Measurements from ENCODE around the gene FAM107B. TPM values are rescaled to one million over a fixed set of nuclear protein-coding genes. Genes with fewer than 3 reads are reported as not detected.

The FAM107B gene
- total and polyA plus RNA-seq, 10 of the 15 experiments (the other 5 are each of a cell fraction or from before 2014, with no cell fraction given) = 22.9 to 162 (median 86.6) TPM

DNA sequence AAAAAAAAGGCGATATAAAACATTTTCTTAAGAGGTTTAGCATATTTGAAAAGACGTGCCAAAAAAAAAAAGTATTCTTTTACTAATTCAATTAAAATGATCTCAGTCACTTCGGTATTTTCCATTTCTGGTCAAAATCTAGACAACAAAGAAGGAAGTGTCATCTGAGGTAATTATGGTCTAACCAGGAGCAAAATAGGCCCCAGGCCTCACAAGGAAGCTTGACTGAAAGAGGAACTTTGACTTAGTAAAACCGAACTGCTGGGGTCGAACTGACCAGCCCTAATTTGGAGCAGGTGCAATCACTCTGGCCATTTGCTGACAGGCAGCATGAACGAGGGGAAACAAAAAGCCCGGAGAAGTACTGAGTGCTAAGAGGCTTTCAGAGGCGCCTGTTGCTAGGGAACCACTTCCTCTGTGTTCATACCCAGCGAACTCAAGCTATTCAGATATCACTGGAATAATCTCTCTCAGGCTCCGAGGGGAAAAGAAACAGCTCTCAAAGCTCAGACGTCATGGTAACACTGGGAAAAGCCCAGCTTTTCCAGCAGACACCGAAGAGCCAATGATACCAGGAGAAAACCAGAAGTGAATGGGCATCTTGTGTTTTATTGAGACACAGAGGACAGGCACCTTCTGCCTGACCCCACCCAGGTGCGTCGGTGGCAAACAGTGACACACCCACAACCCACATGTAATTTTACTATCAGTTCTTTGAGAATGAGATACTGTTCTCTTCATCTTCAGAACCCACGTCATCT is 126.5 kb downstream of the FAM107B start (continued):
- peak; percentile 56 for TF ChIP-seq RELA (IDR thresholded peaks at IDR 0.05; ENCODE audit: borderline replicate concordance, partially characterized antibody)
- 0 out of 2 replicates have a peak, but pooled peaks have one; percentile 72 for TF ChIP-seq HDGF (IDR thresholded peaks at IDR 0.05)
- peak; percentile 87 for TF ChIP-seq ZNF24 (IDR thresholded peaks at IDR 0.05)
- TF ChIP-seq POLR2AphosphoS2 (IDR thresholded peaks at IDR 0.05; ENCODE audit: low read depth, low read length) = no peak
- peak; percentile 88 for TF ChIP-seq MEF2B (IDR thresholded peaks at IDR 0.05; ENCODE audit: partially characterized antibody, poor library complexity, severe bottlenecking)
- no peak for TF ChIP-seq MTA3 (IDR thresholded peaks at IDR 0.05; ENCODE audit: borderline replicate concordance, low read length)
- no peak for TF ChIP-seq ASH2L (IDR thresholded peaks at IDR 0.05; ENCODE audit: borderline replicate concordance, low read depth)
- peak; percentile 98 for TF ChIP-seq TBL1XR1 (IDR thresholded peaks at IDR 0.05; ENCODE audit: low read depth, low read length)
- TF ChIP-seq NFXL1 (IDR thresholded peaks at IDR 0.05; ENCODE audit: borderline replicate concordance) = no peak
- no peak for TF ChIP-seq RBBP5 (conservative IDR thresholded peaks at IDR 0.05)
- no peak for TF ChIP-seq POLR2A (IDR thresholded peaks at IDR 0.05; ENCODE audit: low read depth, low read length)
- TF ChIP-seq GATAD2B (conservative IDR thresholded peaks at IDR 0.05; ENCODE audit: low read depth) = peak; percentile 71
- TF ChIP-seq, protein P1, sequence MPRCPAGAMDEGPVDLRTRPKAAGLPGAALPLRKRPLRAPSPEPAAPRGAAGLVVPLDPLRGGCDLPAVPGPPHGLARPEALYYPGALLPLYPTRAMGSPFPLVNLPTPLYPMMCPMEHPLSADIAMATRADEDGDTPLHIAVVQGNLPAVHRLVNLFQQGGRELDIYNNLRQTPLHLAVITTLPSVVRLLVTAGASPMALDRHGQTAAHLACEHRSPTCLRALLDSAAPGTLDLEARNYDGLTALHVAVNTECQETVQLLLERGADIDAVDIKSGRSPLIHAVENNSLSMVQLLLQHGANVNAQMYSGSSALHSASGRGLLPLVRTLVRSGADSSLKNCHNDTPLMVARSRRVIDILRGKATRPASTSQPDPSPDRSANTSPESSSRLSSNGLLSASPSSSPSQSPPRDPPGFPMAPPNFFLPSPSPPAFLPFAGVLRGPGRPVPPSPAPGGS (IDR thresholded peaks at IDR 0.05; ENCODE audit: borderline replicate concordance, insufficient read depth, low read depth, low read length, poor library complexity, severe bottlenecking) = peak; percentile 56
- no peak for TF ChIP-seq ZNF622 (IDR thresholded peaks at IDR 0.05)
- TF ChIP-seq SIN3A (IDR thresholded peaks at IDR 0.05; ENCODE audit: low read depth, low read length) = no peak
- TF ChIP-seq SMAD5 (IDR thresholded peaks at IDR 0.05; ENCODE audit: low read depth) = no peak
- TF ChIP-seq SUZ12 (IDR thresholded peaks at IDR 0.05; ENCODE audit: unreplicated experiment) = no peak
- peak; percentile 82; the same call in 1 of the 2 replicates for TF ChIP-seq ZSCAN29 (IDR thresholded peaks at IDR 0.05)
- peak; percentile 8; the same call in 1 of the 2 replicates for TF ChIP-seq SMARCA5 (IDR thresholded peaks at IDR 0.05)
- TF ChIP-seq SMAD1 (IDR thresholded peaks at IDR 0.05; ENCODE audit: low read depth, partially characterized antibody) = no peak
- no peak for TF ChIP-seq CBX3 (IDR thresholded peaks at IDR 0.05; ENCODE audit: borderline replicate concordance, low read depth)
- peak; percentile 98 for TF ChIP-seq NR2F1 (conservative IDR thresholded peaks at IDR 0.05)
- TF ChIP-seq, protein P2, sequence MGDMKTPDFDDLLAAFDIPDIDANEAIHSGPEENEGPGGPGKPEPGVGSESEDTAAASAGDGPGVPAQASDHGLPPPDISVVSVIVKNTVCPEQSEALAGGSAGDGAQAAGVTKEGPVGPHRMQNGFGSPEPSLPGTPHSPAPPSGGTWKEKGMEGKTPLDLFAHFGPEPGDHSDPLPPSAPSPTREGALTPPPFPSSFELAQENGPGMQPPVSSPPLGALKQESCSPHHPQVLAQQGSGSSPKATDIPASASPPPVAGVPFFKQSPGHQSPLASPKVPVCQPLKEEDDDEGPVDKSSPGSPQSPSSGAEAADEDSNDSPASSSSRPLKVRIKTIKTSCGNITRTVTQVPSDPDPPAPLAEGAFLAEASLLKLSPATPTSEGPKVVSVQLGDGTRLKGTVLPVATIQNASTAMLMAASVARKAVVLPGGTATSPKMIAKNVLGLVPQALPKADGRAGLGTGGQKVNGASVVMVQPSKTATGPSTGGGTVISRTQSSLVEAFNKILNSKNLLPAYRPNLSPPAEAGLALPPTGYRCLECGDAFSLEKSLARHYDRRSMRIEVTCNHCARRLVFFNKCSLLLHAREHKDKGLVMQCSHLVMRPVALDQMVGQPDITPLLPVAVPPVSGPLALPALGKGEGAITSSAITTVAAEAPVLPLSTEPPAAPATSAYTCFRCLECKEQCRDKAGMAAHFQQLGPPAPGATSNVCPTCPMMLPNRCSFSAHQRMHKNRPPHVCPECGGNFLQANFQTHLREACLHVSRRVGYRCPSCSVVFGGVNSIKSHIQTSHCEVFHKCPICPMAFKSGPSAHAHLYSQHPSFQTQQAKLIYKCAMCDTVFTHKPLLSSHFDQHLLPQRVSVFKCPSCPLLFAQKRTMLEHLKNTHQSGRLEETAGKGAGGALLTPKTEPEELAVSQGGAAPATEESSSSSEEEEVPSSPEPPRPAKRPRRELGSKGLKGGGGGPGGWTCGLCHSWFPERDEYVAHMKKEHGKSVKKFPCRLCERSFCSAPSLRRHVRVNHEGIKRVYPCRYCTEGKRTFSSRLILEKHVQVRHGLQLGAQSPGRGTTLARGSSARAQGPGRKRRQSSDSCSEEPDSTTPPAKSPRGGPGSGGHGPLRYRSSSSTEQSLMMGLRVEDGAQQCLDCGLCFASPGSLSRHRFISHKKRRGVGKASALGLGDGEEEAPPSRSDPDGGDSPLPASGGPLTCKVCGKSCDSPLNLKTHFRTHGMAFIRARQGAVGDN (IDR thresholded peaks at IDR 0.05) = peak; percentile 46; the same call in 1 of the 2 replicates
- TF ChIP-seq SMC3 (IDR thresholded peaks at IDR 0.05; ENCODE audit: borderline replicate concordance, low read length) = peak; percentile 27; the same call in 1 of the 2 replicates
- no peak for TF ChIP-seq CHD1 (IDR thresholded peaks at IDR 0.05; ENCODE audit: low read depth, low read length)
- no peak for TF ChIP-seq CHD4 (IDR thresholded peaks at IDR 0.05)
- peak; percentile 83 for TF ChIP-seq CBFB (IDR thresholded peaks at IDR 0.05; ENCODE audit: low read depth)
- TF ChIP-seq ETV6 (conservative IDR thresholded peaks at IDR 0.05 in 1 of 2, IDR thresholded peaks at IDR 0.05 in 1 of 2; ENCODE audit: borderline replicate concordance in 1 of 2, low read depth in 1 of 2) = peak in 1 of 2 experiments; percentile 98; a peak in 2 of 4 replicates
- no peak for TF ChIP-seq ZNF274 (IDR thresholded peaks at IDR 0.05; ENCODE audit: insufficient read depth, insufficient read length)

Data from GM12878 (cell line).